ENCODE measurements around the gene CLDN24. TPM values are rescaled to one million over a fixed set of nuclear protein-coding genes. Genes with fewer than 3 reads are reported as not detected.

Gene CLDN24
- total and polyA plus RNA-seq, 7 donors, result not detected

DNA sequence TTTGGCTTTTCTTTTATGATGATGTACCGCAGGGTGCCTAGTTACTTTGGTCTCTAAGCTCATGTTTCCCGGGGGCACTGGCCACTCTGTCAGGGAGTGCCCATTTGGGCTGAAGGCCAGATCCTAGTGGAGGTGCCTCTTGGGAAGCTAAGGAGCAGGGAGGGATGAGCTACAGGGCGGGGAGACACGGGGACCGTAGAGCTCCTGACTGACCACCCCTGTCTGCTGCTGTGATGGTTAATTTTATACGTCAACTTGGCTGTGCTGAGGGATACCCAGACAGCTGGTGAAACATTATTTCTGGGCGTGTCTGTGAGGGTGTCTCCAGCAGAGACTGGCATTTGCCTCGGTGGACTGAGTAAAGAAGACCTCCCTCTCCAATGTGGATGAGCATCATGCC, 24.9 kb upstream of the CLDN24 start:
- no peak for DNase-seq
- Histone ChIP-seq H3K27ac (no peak overlapping the region), H3K9me3 (no peaks in the 10 kb centered on the region), H3K27me3 (peaks cover 0 to 27% (median 3%) of the 10 kb centered on the region in 3 donors), H3K4me1 (peaks cover 0 to 8% (median 3%) of the 10 kb centered on the region in 4 donors), H3K4me3 (no peak overlapping the region), H3K36me3 (no peaks in the 10 kb centered on the region)
- TF ChIP-seq POLR2AphosphoS5 (IDR thresholded peaks at IDR 0.05), result no peak
- 58 to 84% methylated on average over 8 of the region's 8 CpGs for WGBS, 2 donors
- intact Hi-C loops (cut with DNase I), result no loop called here

DNA sequence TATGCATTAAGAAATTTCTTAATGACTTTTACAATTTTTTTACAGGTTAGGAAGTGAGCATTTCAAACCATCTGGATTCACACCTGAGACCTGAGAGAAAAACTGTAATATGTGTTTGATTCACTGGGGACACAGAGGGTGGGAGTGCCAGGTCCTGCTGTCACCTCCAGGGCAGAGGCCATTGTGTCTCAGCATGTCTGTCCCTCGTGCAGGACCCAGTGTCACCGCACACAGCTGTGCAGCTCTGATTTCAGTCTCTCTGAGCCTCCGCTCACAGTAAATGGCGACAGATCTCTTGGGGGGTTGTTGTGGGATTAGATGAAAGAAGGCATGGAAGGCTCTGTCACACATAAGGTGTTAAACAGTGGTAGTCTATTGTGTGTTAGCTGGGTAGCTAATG, 23.0 kb upstream of the CLDN24 start:
- no peak overlapping the region for H3K27ac ChIP-seq
- no peaks in the 10 kb centered on the region for H3K36me3 ChIP-seq
- 86 to 91% methylated on average over 4 of the region's 4 CpGs for WGBS, 2 donors
- H3K9me3 ChIP-seq, result no peaks in the 10 kb centered on the region
- intact Hi-C loops (cut with DNase I), result no loop called here
- DNase-seq, result no peak
- TF ChIP-seq, protein P1, sequence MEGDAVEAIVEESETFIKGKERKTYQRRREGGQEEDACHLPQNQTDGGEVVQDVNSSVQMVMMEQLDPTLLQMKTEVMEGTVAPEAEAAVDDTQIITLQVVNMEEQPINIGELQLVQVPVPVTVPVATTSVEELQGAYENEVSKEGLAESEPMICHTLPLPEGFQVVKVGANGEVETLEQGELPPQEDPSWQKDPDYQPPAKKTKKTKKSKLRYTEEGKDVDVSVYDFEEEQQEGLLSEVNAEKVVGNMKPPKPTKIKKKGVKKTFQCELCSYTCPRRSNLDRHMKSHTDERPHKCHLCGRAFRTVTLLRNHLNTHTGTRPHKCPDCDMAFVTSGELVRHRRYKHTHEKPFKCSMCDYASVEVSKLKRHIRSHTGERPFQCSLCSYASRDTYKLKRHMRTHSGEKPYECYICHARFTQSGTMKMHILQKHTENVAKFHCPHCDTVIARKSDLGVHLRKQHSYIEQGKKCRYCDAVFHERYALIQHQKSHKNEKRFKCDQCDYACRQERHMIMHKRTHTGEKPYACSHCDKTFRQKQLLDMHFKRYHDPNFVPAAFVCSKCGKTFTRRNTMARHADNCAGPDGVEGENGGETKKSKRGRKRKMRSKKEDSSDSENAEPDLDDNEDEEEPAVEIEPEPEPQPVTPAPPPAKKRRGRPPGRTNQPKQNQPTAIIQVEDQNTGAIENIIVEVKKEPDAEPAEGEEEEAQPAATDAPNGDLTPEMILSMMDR (IDR thresholded peaks at IDR 0.05), result no peak
- TF ChIP-seq POLR2AphosphoS5 (IDR thresholded peaks at IDR 0.05) (no peak), POLR2A (IDR thresholded peaks at IDR 0.05) (no peak)
- H3K27me3 ChIP-seq, result peaks cover 0 to 27% (median 3%) of the 10 kb centered on the region in 3 donors
- H3K4me1 ChIP-seq, result peaks cover 0 to 8% (median 3%) of the 10 kb centered on the region in 4 donors
- no peak overlapping the region for H3K4me3 ChIP-seq

DNA sequence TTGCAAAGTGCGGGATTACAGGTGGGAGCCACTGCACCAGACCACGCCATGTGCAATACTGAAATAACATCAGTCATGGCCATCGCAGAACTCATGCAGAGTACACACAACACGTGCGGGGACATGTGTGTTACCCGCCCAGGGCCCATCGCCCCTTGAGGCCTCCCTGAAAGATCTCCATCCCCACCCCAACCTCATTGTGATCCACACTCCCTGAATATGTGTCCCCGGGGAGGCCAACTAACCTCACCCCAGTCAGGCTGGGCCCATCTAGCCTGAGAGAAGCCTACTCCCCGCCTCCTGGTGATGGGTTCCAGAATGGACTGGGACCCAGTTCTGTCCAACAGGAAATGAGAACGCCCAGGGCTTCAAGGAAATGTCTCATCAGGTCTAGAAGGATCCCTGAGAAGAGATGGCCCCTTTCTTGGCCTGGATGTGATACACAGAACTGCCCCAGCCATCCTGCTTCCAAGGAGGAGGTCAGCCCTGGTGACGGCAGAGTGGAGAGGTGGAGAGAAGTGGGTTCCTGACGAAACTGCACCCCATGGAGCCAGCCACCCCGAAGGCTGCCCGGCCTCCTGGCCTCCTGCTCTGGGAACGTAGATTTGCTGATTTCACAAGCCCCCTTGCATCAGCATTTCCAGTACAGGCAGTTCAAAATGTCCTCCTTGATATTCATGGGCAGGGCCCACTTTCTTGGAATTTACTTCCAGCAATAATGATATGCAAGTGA, 22.5 kb upstream of the CLDN24 start:
- peaks cover 0 to 8% (median 3%) of the 10 kb centered on the region in 4 donors for H3K4me1 ChIP-seq
- no peak for DNase-seq
- H3K4me3 ChIP-seq, result no peak overlapping the region
- no peaks in the 10 kb centered on the region for H3K9me3 ChIP-seq
- WGBS, 2 donors, result 88 to 89% methylated on average over 15 of the region's 15 CpGs
- intact Hi-C loops (cut with DNase I), result no loop called here
- H3K36me3 ChIP-seq, result no peaks in the 10 kb centered on the region
- TF ChIP-seq POLR2AphosphoS5 (IDR thresholded peaks at IDR 0.05) (no peak), EP300 (IDR thresholded peaks at IDR 0.05) (no peak), POLR2A (IDR thresholded peaks at IDR 0.05) (no peak)
- TF ChIP-seq, protein P1 (IDR thresholded peaks at IDR 0.05), result no peak
- H3K27ac ChIP-seq, result no peak overlapping the region
- H3K27me3 ChIP-seq, result peaks cover 0 to 27% (median 3%) of the 10 kb centered on the region in 3 donors

DNA sequence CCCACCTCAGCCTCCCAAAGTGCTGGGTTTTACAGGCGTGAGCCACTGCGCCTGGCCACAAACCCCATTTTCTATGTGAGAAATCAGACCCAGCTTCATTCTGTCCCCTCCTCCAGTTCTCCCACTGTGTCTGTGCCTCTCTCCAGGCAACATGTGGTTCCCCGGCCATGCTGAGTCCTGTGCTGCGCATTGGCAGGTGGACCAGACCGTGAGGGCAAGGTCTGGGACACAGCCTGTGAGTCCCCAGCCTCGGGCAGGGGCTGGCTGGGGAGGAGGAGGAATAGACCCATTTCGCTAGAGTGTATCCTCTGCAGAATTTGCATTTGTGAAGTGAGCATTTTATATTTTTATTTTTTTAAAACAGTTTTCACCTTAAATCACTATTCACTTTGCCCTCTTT, 21.5 kb upstream of the CLDN24 start:
- 89 to 92% methylated on average over 7 of the region's 7 CpGs for WGBS, 2 donors
- H3K36me3 ChIP-seq, result no peaks in the 10 kb centered on the region
- TF ChIP-seq, protein P1 (IDR thresholded peaks at IDR 0.05), result no peak
- TF ChIP-seq POLR2AphosphoS5 (IDR thresholded peaks at IDR 0.05) (no peak), EP300 (IDR thresholded peaks at IDR 0.05) (no peak), POLR2A (IDR thresholded peaks at IDR 0.05) (no peak)
- peaks cover 0 to 8% (median 3%) of the 10 kb centered on the region in 4 donors for H3K4me1 ChIP-seq
- intact Hi-C loops (cut with DNase I), result no loop called here
- H3K4me3 ChIP-seq, result no peak overlapping the region
- no peak for DNase-seq
- peaks cover 0 to 27% (median 3%) of the 10 kb centered on the region in 3 donors for H3K27me3 ChIP-seq
- no peaks in the 10 kb centered on the region for H3K9me3 ChIP-seq
- no peak overlapping the region for H3K27ac ChIP-seq

DNA sequence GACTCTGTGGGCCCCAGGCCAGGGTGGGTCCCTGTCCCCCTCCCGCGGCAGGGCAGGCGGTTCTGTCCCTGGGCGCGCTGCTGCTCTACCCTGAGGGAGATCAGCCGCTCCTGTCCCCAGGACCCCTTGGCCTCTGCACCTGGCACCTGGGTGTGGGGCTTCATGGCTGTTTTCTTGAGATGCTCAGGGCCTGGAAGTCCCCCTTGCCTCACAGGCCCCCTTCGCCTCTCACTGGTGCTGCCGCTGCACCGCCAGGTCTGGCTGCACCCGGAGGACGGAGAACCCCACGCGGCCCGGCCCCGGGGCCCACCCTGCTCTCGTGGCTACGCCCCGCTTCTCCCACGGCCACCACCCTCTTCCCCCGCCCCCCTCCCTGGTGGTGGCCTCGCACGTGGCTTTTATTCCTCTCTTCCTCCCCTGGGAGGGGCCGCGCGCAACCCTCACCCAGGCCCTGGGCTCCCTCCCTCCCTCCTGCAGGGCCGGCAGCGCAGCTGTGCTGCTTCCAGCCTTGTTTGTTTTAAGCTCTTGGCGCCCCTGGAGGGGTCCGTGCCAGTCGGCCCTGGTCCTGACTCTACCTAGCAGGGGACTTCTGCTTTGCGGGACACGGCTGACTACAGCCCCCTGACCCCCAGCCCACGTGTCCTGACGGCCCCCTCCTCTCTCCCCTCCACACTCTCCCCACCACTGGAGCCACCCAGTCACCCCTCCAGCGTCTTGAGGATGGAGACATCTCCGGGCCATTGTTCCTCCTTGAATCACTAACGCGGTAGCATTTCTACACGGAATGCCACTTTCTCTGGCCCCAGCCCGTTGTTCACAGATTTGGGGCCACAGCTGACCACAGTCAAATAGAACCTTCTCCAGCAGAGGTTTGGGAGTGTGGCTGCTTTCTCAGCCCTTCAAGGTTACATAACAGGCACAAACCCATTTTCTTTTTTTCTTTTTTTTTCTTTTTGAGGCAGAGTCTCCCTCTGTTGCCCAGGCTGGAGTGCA, 20.6 kb upstream of the CLDN24 start:
- Histone ChIP-seq H3K27ac (no peak overlapping the region), H3K4me3 (peak overlapping the region in 1 of 4 donors; percentile 15), H3K27me3 (peaks cover 0 to 27% (median 3%) of the 10 kb centered on the region in 3 donors), H3K36me3 (no peaks in the 10 kb centered on the region), H3K4me1 (peaks cover 0 to 8% (median 3%) of the 10 kb centered on the region in 4 donors), H3K9me3 (no peaks in the 10 kb centered on the region)
- TF ChIP-seq POLR2A (IDR thresholded peaks at IDR 0.05) (no peak), EP300 (IDR thresholded peaks at IDR 0.05) (no peak), POLR2AphosphoS5 (IDR thresholded peaks at IDR 0.05) (no peak)
- 15 to 22% methylated on average over 40 of the region's 40 CpGs for WGBS, 2 donors
- DNase-seq, result no peak
- intact Hi-C loops (cut with DNase I), result no loop called here
